Subcutaneous adipose tissue (tissue), 4 donors: ENCODE measurements around the gene GPR18. TPM values are rescaled to one million over a fixed set of nuclear protein-coding genes. Genes with fewer than 3 reads are reported as not detected.

ENCODE experiments used
- CTCF ChIP-seq: fragments of 450-650 bp; IDR thresholded peaks from one replicate; pipeline ENCODE4 v1.5.1; 2016; ENCODE audit warnings: low read depth, mild to moderate bottlenecking, control low read depth, antibody characterized with exemption, moderate library complexity
- total RNA-seq, 4 donors: library from RNA; depleted of rRNA; stranded (reverse); fragments of >200 nt; gene quantifications; one replicate each; pipeline ENCODE4 v1.1.0, GENCODE V29; 2016

The GPR18 gene
- total RNA-seq, 4 donors from 2014 or later = 0.51 TPM; not detected in 3

GRCh38 chr13:99302637-99303505 is 44.7 kb upstream of the GPR18 start:
- TF ChIP-seq CTCF = no peak

DNA sequence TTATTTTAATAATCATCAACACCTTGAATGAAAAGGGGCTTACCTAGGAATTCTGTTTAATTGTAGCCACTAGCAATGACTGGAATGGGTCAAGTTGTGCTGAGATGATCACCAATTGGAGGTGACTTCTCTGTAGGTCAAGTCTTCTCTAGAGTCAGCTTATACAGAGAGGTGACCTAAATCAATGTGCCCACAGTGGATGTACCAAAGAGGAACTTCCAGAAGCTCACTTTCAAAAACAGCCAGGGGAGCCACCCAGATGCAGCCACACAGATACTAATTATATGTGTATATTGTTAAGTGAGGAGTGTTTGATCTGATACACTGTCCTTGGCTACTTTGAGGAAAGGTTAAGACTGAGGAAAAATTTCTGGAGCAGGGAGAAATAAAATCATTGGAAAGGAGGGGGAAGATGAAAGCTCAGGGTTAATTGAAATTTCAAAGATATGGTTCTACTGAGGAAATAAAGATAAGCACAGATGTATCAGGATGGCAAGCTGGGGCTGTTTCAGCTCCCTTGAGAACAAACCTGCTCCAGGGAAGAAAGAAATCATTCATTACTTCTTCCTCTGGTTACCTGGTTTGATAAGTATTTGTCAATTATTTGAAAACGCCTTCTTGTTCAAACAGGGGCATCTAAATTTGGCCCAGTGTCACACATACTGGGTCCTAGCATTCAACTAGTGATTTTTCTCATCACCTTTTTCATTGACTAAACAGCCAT is 43.9 kb upstream of the GPR18 start:
- no peak for TF ChIP-seq CTCF

GRCh38 chr13:99301056-99301838 is 43.1 kb upstream of the GPR18 start:
- no peak for TF ChIP-seq CTCF

- no peak for TF ChIP-seq CTCF
These were observed 41.8 kb upstream of the GPR18 start for GRCh38 chr13:99299920-99300341.

DNA sequence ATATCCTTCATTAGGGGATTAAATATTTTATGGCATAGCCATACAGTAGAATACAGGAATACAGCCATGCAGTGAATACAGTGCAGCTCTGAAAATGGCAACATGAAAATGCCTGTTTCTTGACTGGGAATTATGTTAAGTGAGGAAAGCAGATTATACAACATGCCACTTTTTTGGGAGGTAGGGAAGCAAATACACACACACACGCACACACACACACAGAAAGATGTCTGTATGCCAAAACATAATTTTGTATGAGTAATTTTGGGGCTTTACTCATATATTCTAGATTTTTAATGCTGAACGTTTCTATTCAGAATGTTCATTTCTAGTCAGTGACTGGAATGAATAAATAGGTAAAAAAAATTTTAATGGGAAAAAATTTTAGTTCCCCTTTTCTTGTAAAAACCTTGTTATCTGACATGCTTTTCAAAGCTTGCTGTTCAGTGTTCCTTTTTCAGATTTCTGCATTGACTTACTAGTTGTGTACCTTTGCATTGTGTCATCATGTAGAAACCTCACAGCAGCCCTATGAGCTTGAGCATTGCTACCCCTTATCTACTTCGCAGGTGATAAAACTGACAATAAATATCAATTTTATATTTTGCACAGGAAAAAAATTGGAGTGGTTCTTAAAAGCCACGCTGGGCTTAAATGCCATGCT is 41.2 kb upstream of the GPR18 start:
- TF ChIP-seq CTCF = no peak

- TF ChIP-seq CTCF = no peak
These were observed 39.9 kb upstream of the GPR18 start for GRCh38 chr13:99298056-99298455.
